PC-9 (cell line): ENCODE data around the gene NAGPA. TPM values are rescaled to one million over a fixed set of nuclear protein-coding genes. Genes with fewer than 3 reads are reported as not detected.

Experiments used
- BruUV-seq: library from RNA; stranded (reverse); fragments of 400-500 nt; replicated peaks from 2 replicates; lab custom pipeline; 2021; lab: Mats Ljungman, UMichigan
- CTCF ChIA-PET: fragments of 300-600 bp; sonication (Branson Sonifier 250); formaldehyde crosslinking; loops from one replicate; lab custom pipeline; 2022; ENCODE audit warnings: antibody characterized with exemption; lab: Charles Lee
- POLR2A ChIA-PET: fragments of 300-600 bp; sonication (Branson Sonifier 250); formaldehyde crosslinking; loops from one replicate; lab custom pipeline; 2022; ENCODE audit warnings: antibody characterized with exemption; ENCODE audit not compliant: unreplicated experiment; lab: Charles Lee
- DNase-seq, 2 experiments: peaks; one replicate each; pipeline versions ENCODE4 v3.0.0 to v3.0.0-alpha.2; 2015 to 2022; ENCODE audit warnings: mixed read lengths in 1 of 2
- H2AFZ ChIP-seq: fragments of 200-600 bp; sonication (generic); 2 replicates; pipeline ENCODE4 v1.8.1; 2017; ENCODE audit warnings: antibody characterized with exemption
- H3F3A ChIP-seq: fragments of 200-600 bp; sonication (generic); 2 replicates; pipeline ENCODE4 v1.8.1; 2017; ENCODE audit warnings: antibody characterized with exemption, mild to moderate bottlenecking, low read depth; ENCODE audit not compliant: insufficient read depth
- H3K27ac ChIP-seq: fragments of 200-600 bp; sonication (generic); 2 replicates; pipeline ENCODE4 v1.6.1; 2016; ENCODE audit warnings: mixed run types
- H3K27me3 ChIP-seq: fragments of 200-600 bp; sonication (generic); 2 replicates; pipeline ENCODE4 v1.6.1; 2016; ENCODE audit warnings: low read depth, mixed run types; ENCODE audit not compliant: insufficient read depth
- H3K36me3 ChIP-seq: fragments of 200-600 bp; sonication (generic); 2 replicates; pipeline ENCODE4 v1.6.1; 2016; ENCODE audit warnings: low read depth, mixed run types
- H3K4me1 ChIP-seq: fragments of 200-600 bp; sonication (generic); replicated peaks from 2 replicates; pipeline ENCODE4 v1.6.1; 2016; ENCODE audit warnings: mixed run types; ENCODE audit not compliant: insufficient read depth
- H3K4me2 ChIP-seq: fragments of 200-600 bp; sonication (generic); 2 replicates; pipeline ENCODE4 v1.6.1; 2017; ENCODE audit warnings: mixed run types
- H3K4me3 ChIP-seq: fragments of 200-600 bp; sonication (generic); 2 replicates; pipeline ENCODE4 v1.6.1; 2016; ENCODE audit warnings: mixed run types
- H3K79me2 ChIP-seq: fragments of 200-600 bp; sonication (generic); 2 replicates; pipeline ENCODE4 v1.6.1; 2017; ENCODE audit warnings: low read depth, mixed run types
- H3K9me2 ChIP-seq: fragments of 200-600 bp; sonication (generic); 2 replicates; pipeline ENCODE4 v1.8.1; 2017; ENCODE audit warnings: mild to moderate bottlenecking; ENCODE audit not compliant: insufficient read depth
- H3K9me3 ChIP-seq: fragments of 200-600 bp; sonication (generic); 2 replicates; pipeline ENCODE4 v1.8.1; 2016; ENCODE audit warnings: low read depth; ENCODE audit not compliant: insufficient read depth
- H4K20me1 ChIP-seq: fragments of 200-600 bp; sonication (generic); 2 replicates; pipeline ENCODE4 v1.8.1; 2017; ENCODE audit not compliant: insufficient read depth
- CTCF ChIP-seq: fragments of 200-600 bp; sonication (generic); conservative IDR thresholded peaks from 2 replicates; pipeline ENCODE4 v1.6.1; 2017; ENCODE audit warnings: mixed run types, antibody characterized with exemption, mild to moderate bottlenecking, moderate library complexity
- EZH2 ChIP-seq: fragments of 200-600 bp; sonication (generic); IDR thresholded peaks from 2 replicates; pipeline ENCODE4 v1.8.0; 2017; ENCODE audit warnings: antibody characterized with exemption, low read depth
- intact Hi-C: fragments of 100-400 bp; cut with micrococcal nuclease; formaldehyde crosslinking; loops from one replicate; pipeline ENCODE4 v1.10.0; 2022; ENCODE audit not compliant: unreplicated experiment
- total RNA-seq: library from RNA; stranded (reverse); gene quantifications from 2 replicates; pipeline ENCODE4 v1.2.3, GENCODE V29; 2021

Gene NAGPA
- total RNA-seq, 1 experiment from 2014 or later = 20.6 TPM

GRCh38 chr16:5059386-5060072, 25.8 kb upstream of the NAGPA start:
- no TSS peak for BruUV-seq
- no peaks in the 10 kb centered on the region for H3K36me3 ChIP-seq
- DNase-seq = no peak
- H3K4me3 ChIP-seq = no peak overlapping the region
- H2AFZ ChIP-seq = no peak overlapping the region
- H4K20me1 ChIP-seq = no peaks in the 10 kb centered on the region
- H3K79me2 ChIP-seq = no peaks in the 10 kb centered on the region
- no peak overlapping the region for H3K27ac ChIP-seq
- peaks cover 36% of the 10 kb centered on the region for H3K27me3 ChIP-seq
- TF ChIP-seq EZH2 = no peak
- TF ChIP-seq CTCF = no peak
- intact Hi-C loops = no loop called here
- no peaks in the 10 kb centered on the region for H3K4me1 ChIP-seq
- no peaks in the 10 kb centered on the region for H3K9me3 ChIP-seq
- CTCF ChIA-PET = no interaction called here
- no peaks in the 10 kb centered on the region for H3K9me2 ChIP-seq
- no peak overlapping the region for H3K4me2 ChIP-seq
- POLR2A ChIA-PET = no interaction called here
- no peaks in the 10 kb centered on the region for H3F3A ChIP-seq

- H3K27ac ChIP-seq = no peak overlapping the region
- intact Hi-C loops = no loop called here
- no peak for DNase-seq
- H3K27me3 ChIP-seq = peaks cover 38% of the 10 kb centered on the region
- ChIA-PET CTCF (interaction anchor here (0.6 kb wide), 1 partner anchor 515 kb away, joined by 3 read pairs; no protein-coding TSS in a partner anchor), POLR2A (no interaction called here)
- H3K4me1 ChIP-seq = no peaks in the 10 kb centered on the region
- no peaks in the 10 kb centered on the region for H3K79me2 ChIP-seq
- no TSS peak for BruUV-seq
- no peaks in the 10 kb centered on the region for H3K9me2 ChIP-seq
- H3F3A ChIP-seq = no peaks in the 10 kb centered on the region
- no peak overlapping the region for H2AFZ ChIP-seq
- no peak overlapping the region for H3K4me2 ChIP-seq
- H3K9me3 ChIP-seq = no peaks in the 10 kb centered on the region
- no peaks in the 10 kb centered on the region for H4K20me1 ChIP-seq
- no peak overlapping the region for H3K4me3 ChIP-seq
- TF ChIP-seq CTCF = 0 out of 2 replicates have a peak, but pooled peaks have one; percentile 23
- TF ChIP-seq EZH2 = no peak
- H3K36me3 ChIP-seq = no peaks in the 10 kb centered on the region
Measured at GRCh38 chr16:5058476-5058875, 24.7 kb upstream of the NAGPA start.

GRCh38 chr16:5056352-5056751, 22.6 kb upstream of the NAGPA start:
- H3K4me2 ChIP-seq = no peak overlapping the region

More at GRCh38 chr16:5056352-5056751, 22.6 kb upstream of the NAGPA start:
- CTCF ChIA-PET = interaction anchor here (0.6 kb wide), 1 partner anchor 424 kb away, joined by 3 read pairs; no protein-coding TSS in a partner anchor
- H2AFZ ChIP-seq = no peak overlapping the region
- no peak overlapping the region for H3K4me3 ChIP-seq
- H3K27ac ChIP-seq = no peak overlapping the region
- no peaks in the 10 kb centered on the region for H3K36me3 ChIP-seq
- no TSS peak for BruUV-seq
- no peaks in the 10 kb centered on the region for H3K4me1 ChIP-seq
- H3K79me2 ChIP-seq = no peaks in the 10 kb centered on the region
- DNase-seq = no peak
- 0 out of 2 replicates have a peak, but pooled peaks have one; percentile 40 for TF ChIP-seq CTCF
- no peak for TF ChIP-seq EZH2
- no peaks in the 10 kb centered on the region for H3K9me2 ChIP-seq
- H4K20me1 ChIP-seq = no peaks in the 10 kb centered on the region
- POLR2A ChIA-PET = no interaction called here
- H3F3A ChIP-seq = no peaks in the 10 kb centered on the region
- H3K27me3 ChIP-seq = peaks cover 36% of the 10 kb centered on the region
- no peaks in the 10 kb centered on the region for H3K9me3 ChIP-seq
- intact Hi-C loops = no loop called here
